ENCODE measurements around the gene CYRIA.

DNA sequence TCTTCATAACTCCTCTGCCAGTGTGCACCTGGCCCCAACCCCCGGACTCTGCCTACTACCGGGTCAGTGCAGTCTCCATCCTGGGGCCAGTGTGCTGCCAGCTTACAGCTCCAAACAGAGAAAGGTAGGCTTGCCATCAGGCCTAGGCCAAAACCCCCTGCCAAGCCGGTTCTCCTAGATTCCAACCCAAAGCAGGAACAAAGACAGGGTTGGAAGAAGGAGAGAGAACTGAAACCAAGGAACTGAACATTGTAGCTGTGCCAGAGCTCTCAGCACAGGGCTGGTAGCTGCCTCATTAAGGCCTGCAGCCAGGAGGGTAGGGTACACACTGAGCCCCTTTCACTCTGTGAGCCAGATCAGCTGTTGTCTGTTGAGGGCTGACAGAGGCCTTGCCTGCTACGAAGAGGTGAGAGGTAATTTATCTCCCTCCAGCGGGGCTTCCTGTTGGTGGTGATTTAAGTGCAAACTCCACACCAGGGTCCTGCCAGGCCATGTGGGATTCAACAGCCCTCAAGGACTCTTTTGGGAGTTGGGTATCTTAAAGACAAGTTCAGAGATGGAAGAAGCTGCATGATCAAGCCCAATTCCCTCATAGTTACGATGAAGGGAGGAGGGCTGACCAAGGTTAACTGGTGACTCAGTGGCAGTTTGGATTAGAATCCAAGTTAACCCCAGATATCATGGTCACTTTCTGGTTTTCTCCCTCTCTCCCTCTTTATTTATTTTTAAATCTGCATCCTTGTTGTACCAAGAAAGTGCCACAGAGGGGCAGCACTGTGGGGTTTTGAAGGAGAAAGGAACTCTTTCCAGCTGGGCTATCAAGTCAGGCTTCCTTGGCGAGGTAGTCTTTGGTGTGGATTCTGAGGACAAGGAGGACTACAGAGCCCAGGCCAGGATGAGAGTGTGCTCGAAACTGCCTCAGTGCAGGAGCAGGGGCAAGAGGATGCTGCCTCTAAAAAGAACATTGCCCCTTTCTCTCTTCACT lies 48.1 kb downstream of the CYRIA start:
- TF ChIP-seq, protein P1, sequence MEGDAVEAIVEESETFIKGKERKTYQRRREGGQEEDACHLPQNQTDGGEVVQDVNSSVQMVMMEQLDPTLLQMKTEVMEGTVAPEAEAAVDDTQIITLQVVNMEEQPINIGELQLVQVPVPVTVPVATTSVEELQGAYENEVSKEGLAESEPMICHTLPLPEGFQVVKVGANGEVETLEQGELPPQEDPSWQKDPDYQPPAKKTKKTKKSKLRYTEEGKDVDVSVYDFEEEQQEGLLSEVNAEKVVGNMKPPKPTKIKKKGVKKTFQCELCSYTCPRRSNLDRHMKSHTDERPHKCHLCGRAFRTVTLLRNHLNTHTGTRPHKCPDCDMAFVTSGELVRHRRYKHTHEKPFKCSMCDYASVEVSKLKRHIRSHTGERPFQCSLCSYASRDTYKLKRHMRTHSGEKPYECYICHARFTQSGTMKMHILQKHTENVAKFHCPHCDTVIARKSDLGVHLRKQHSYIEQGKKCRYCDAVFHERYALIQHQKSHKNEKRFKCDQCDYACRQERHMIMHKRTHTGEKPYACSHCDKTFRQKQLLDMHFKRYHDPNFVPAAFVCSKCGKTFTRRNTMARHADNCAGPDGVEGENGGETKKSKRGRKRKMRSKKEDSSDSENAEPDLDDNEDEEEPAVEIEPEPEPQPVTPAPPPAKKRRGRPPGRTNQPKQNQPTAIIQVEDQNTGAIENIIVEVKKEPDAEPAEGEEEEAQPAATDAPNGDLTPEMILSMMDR (IDR thresholded peaks at IDR 0.05; ENCODE audit: insufficient read depth, low read length, poor library complexity, severe bottlenecking) = no peak
- TF ChIP-seq EZH2phosphoT487 (conservative IDR thresholded peaks at IDR 0.05; ENCODE audit: low read length) = no peak
